A673 (cell line): ENCODE data around the gene MDM4. TPM values are rescaled to one million over a fixed set of nuclear protein-coding genes. Genes with fewer than 3 reads are reported as not detected.

Experiments
- BruUV-seq: library from RNA; stranded (reverse); fragments of 400-500 nt; replicated peaks from 2 replicates; lab custom pipeline; 2021; lab: Mats Ljungman, UMichigan
- CTCF ChIA-PET: fragments of 300-600 bp; sonication (Branson Sonifier 250); formaldehyde crosslinking; loops from one replicate; lab custom pipeline; 2022; ENCODE audit warnings: antibody characterized with exemption; lab: Charles Lee
- POLR2A ChIA-PET: fragments of 300-600 bp; sonication (Branson Sonifier 250); formaldehyde crosslinking; loops from one replicate; lab custom pipeline; 2022; ENCODE audit warnings: antibody characterized with exemption; ENCODE audit not compliant: low non-redundant PET; lab: Charles Lee
- DNase-seq: peaks from one replicate; pipeline ENCODE4 v3.0.0-alpha.2; 2015; ENCODE audit warnings: low spot score
- H3K27ac ChIP-seq: fragments of 200-600 bp; sonication (generic); 2 replicates; pipeline ENCODE4 v1.5.1; 2016; ENCODE audit warnings: mixed run types, low read depth, mild to moderate bottlenecking, mixed read lengths, antibody characterized with exemption, low read length; ENCODE audit not compliant: poor library complexity, severe bottlenecking
- H3K27me3 ChIP-seq: fragments of 200-600 bp; sonication (generic); replicated peaks from 2 replicates; pipeline ENCODE4 v1.6.1; 2017; ENCODE audit warnings: mixed run types, low read depth, mild to moderate bottlenecking, mixed read lengths, antibody characterized with exemption, low read length; ENCODE audit not compliant: insufficient read depth, poor library complexity
- H3K36me3 ChIP-seq: fragments of 200-600 bp; sonication (generic); 2 replicates; pipeline ENCODE4 v1.6.1; 2016; ENCODE audit warnings: mixed run types, mild to moderate bottlenecking, mixed read lengths, antibody characterized with exemption, low read length; ENCODE audit not compliant: insufficient read depth, poor library complexity, severe bottlenecking
- H3K4me1 ChIP-seq: fragments of 200-600 bp; sonication (generic); 2 replicates; pipeline ENCODE4 v1.6.1; 2017; ENCODE audit warnings: mixed run types, mild to moderate bottlenecking, mixed read lengths, antibody characterized with exemption, low read length; ENCODE audit not compliant: insufficient read depth, poor library complexity, severe bottlenecking
- H3K4me3 ChIP-seq: fragments of 200-600 bp; sonication (generic); 2 replicates; pipeline ENCODE4 v1.5.1; 2016; ENCODE audit warnings: low read depth, mixed run types, mild to moderate bottlenecking, mixed read lengths, low read length; ENCODE audit not compliant: poor library complexity, severe bottlenecking
- H3K9me3 ChIP-seq: fragments of 200-600 bp; sonication (generic); 2 replicates; pipeline ENCODE4 v1.6.1; 2016; ENCODE audit warnings: mixed run types, low read depth, mild to moderate bottlenecking, mixed read lengths, antibody characterized with exemption, low read length; ENCODE audit not compliant: poor library complexity, severe bottlenecking
- EZH2 ChIP-seq: fragments of 200-600 bp; sonication (generic); IDR thresholded peaks from 2 replicates; pipeline ENCODE4 v1.6.1; 2017; ENCODE audit warnings: borderline replicate concordance, low read depth, mild to moderate bottlenecking, mixed read lengths, antibody characterized with exemption, low read length; ENCODE audit not compliant: poor library complexity, severe bottlenecking
- intact Hi-C: fragments of 100-400 bp; cut with micrococcal nuclease; formaldehyde crosslinking; loops from one replicate; pipeline ENCODE4 v1.10.0; 2022; ENCODE audit not compliant: unreplicated experiment
- total RNA-seq: library from RNA; stranded (reverse); gene quantifications from 2 replicates; pipeline ENCODE4 v1.2.3, GENCODE V29; 2021
- TF ChIP-seq, protein P1 (sequence below): fragments of 300-800, 200-600 bp; sonication (generic); conservative IDR thresholded peaks from 2 replicates; pipeline ENCODE4 v1.5.1; 2017; ENCODE audit warnings: low read depth, mild to moderate bottlenecking, antibody characterized with exemption, low read length, moderate library complexity, mixed read lengths

MDM4 gene
- total RNA-seq, 1 experiment from 2014 or later, result 71.3 TPM

DNA sequence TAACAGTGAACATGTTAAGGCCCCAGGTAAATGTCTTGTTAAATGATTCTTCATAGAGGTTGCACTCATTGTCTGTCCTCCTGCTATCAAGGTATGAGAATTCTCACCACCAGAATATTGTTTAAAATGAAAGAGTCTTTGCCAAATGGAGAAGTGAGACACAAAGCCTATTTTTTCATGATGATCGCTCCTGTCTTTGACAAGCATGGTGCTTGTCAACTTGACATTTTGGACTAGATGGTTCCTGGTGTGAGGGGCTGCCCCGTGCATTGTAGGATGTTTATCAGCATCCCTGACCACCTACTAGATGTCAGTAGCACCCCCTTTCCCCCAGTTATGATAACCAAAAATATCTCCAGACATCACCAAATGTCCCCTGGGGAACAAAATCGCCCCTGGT is 65.6 kb downstream of the MDM4 start:
- Histone ChIP-seq H3K9me3 (no peaks in the 10 kb centered on the region), H3K4me1 (no peaks in the 10 kb centered on the region), H3K27me3 (no peaks in the 10 kb centered on the region), H3K4me3 (no peak overlapping the region), H3K36me3 (no peaks in the 10 kb centered on the region), H3K27ac (no peak overlapping the region)
- DNase-seq, result no peak
- BruUV-seq, result no TSS peak
- no peak for TF ChIP-seq EZH2
- TF ChIP-seq, protein P1, sequence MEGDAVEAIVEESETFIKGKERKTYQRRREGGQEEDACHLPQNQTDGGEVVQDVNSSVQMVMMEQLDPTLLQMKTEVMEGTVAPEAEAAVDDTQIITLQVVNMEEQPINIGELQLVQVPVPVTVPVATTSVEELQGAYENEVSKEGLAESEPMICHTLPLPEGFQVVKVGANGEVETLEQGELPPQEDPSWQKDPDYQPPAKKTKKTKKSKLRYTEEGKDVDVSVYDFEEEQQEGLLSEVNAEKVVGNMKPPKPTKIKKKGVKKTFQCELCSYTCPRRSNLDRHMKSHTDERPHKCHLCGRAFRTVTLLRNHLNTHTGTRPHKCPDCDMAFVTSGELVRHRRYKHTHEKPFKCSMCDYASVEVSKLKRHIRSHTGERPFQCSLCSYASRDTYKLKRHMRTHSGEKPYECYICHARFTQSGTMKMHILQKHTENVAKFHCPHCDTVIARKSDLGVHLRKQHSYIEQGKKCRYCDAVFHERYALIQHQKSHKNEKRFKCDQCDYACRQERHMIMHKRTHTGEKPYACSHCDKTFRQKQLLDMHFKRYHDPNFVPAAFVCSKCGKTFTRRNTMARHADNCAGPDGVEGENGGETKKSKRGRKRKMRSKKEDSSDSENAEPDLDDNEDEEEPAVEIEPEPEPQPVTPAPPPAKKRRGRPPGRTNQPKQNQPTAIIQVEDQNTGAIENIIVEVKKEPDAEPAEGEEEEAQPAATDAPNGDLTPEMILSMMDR, result no peak
- ChIA-PET POLR2A (no interaction called here), CTCF (interaction anchor here (0.6 to 0.7 kb wide), 2 partner anchors 182 to 392 kb away, joined by 3 read pairs; no protein-coding TSS in a partner anchor)
- intact Hi-C loops, result no loop called here

DNA sequence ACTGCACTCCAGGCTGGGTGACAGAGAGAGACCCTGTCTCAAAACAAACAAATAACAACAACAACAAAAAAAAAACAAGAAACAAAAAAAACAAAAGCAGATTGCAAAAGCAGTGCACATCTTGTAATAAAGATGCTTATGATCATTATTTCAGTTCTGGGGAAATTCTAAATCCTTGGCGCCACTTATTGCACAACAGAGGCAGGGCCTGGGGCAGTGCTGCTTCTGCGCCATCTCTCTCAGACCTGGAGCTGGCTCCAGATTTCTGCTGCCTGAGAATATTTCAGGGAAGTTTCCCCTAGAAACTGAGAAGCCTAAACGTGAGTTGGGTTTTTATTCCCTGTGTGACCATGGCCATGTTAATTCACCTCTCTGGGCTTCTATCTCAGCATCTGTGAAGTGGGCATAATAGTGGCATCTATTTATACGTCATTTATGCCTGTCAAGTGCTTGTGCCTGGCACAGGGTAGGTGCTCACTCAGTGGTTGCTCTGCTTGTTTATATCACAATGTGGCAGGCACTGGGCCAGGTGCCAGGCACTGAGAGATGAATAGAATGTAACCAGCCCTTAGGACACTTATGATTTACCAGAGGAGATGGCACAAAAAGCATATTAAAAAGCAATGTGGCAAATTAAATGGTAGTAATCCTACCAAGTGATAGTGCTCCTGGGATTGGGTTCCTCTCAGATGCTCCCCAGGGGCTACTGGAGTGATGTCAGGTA is 67.9 kb downstream of the MDM4 start:
- no peaks in the 10 kb centered on the region for H3K27me3 ChIP-seq
- CTCF ChIA-PET, result no interaction called here
- no TSS peak for BruUV-seq
- H3K4me1 ChIP-seq, result no peaks in the 10 kb centered on the region
- intact Hi-C loops, result no loop called here
- no peak for DNase-seq
- H3K36me3 ChIP-seq, result no peaks in the 10 kb centered on the region
- no peak overlapping the region for H3K4me3 ChIP-seq
- POLR2A ChIA-PET, result no interaction called here
- no peak overlapping the region for H3K27ac ChIP-seq
- no peaks in the 10 kb centered on the region for H3K9me3 ChIP-seq
- TF ChIP-seq EZH2, result no peak
- TF ChIP-seq, protein P1, result no peak

DNA sequence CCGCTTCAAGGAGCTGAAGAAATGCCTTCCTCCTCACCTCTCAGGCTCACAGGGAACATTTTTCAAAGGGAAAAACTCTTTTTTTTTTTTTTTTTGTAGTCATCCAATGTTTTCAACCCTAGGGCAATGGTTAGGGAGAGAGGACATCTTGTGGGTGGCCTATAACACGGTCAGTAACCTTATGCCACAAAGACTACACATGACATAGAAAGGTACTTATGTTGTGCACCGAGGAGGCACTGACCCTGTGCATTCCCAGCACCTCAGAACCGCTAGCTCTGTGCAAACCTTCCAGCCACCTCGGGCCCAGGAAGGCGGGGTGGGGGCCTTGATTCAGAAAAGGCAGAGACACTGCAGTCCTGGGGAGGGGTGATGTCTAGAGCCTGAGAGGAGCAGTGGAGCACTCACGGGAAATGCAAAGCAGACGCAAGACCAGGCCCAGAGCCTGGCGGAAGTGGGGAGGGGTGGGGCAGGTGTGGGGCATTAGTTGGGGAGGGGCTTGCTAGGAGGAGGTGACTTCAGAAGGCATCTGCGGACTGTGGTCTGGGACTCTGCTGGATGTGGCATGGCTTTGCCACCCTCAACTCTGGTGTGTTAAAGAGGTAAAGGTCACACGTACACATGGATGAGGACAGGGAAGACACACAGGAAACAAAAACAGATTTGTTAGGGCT is 68.6 kb downstream of the MDM4 start:
- Histone ChIP-seq H3K4me1 (no peaks in the 10 kb centered on the region), H3K9me3 (no peaks in the 10 kb centered on the region), H3K4me3 (no peak overlapping the region), H3K36me3 (no peaks in the 10 kb centered on the region), H3K27me3 (no peaks in the 10 kb centered on the region), H3K27ac (no peak overlapping the region)
- ChIA-PET CTCF (no interaction called here), POLR2A (no interaction called here)
- no peak for TF ChIP-seq EZH2
- TF ChIP-seq, protein P1, result no peak
- DNase-seq, result no peak
- no TSS peak for BruUV-seq
- intact Hi-C loops, result no loop called here
